HG03469 (cell line): ENCODE measurements around the gene KLF15.

ENCODE experiments used
- ATAC-seq: cut with Tn5 transposase; IDR thresholded peaks from one replicate; pipeline ENCODE4 v1.9.1; 2021; ENCODE audit warnings: mild to moderate bottlenecking, moderate library complexity, moderate number of reproducible peaks; ENCODE audit not compliant: unreplicated experiment

Gene KLF15

GRCh38 chr3:126322181-126322967, 34.8 kb downstream of the KLF15 start:
- ATAC-seq, result no peak

- no peak for ATAC-seq
Observed at GRCh38 chr3:126321490-126321889, 35.7 kb downstream of the KLF15 start.

DNA sequence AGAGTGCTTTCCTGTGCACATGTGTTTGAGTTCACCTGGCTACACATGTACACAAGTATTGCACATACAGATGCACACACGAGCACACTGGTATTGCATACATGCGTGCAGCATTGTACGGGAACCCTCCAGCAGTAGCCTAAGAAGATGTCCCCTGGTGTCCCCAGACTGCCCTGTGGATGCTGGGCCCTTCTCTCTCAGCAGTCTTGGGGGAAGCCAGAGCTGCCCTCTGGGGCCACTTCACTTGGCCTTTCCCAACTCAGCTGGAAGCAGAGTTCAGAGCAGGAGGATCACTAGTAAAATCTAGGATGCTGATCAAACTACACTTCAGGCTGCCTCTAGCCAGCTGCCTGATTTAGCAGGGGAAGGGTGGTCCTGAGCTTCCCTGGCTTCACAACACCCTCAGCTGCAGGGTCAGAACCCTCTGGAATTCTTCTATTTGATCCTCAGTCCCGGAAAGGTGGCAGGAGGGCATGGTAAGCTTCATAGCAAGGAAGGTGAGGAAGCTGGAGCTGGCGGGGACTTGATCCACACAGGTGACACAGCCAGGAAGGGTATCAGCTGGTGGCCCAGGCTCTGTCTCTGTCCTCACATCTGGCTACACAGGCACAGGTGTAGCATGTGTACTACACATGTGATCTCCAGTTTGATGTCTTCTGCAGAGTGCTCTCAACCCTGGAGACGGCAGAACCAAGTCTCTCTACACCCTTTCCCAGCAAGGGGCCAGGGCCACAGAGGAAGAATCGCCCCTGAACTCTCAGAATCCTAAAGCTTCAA, 36.5 kb downstream of the KLF15 start:
- ATAC-seq, result no peak

- ATAC-seq, result no peak
Observed at GRCh38 chr3:126319701-126320295, 37.4 kb downstream of the KLF15 start.

- ATAC-seq, result no peak
Observed at GRCh38 chr3:126317029-126317996, 39.9 kb downstream of the KLF15 start.

GRCh38 chr3:126316501-126316939, 40.7 kb downstream of the KLF15 start:
- ATAC-seq, result no peak

DNA sequence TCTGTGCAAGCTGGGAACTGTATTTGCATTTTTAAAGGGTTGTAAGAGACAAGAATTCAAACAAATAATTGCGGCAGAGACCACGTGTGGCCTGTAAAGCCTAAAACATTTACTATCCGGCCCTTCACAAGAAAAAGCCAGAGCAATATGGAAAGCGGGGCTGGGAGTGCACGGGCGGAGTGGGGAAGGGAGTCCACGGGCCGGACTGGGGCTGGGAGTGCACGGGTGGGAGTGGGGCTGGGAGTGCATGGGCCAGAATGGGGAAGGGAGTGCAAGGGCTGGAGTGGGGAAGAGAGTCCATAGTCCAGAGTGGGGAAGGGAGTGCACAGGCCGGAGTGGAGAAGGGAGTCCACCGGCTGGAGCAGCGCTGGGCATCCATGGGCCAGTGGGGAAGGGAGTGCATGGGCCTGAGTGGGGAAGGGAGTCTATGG, 41.2 kb downstream of the KLF15 start:
- no peak for ATAC-seq

- ATAC-seq, result no peak
Observed at GRCh38 chr3:126314790-126315658, 42.2 kb downstream of the KLF15 start.

- no peak for ATAC-seq
Observed at GRCh38 chr3:126314305-126314789, 42.9 kb downstream of the KLF15 start.

GRCh38 chr3:126313580-126314304, 43.5 kb downstream of the KLF15 start:
- ATAC-seq, result no peak

DNA sequence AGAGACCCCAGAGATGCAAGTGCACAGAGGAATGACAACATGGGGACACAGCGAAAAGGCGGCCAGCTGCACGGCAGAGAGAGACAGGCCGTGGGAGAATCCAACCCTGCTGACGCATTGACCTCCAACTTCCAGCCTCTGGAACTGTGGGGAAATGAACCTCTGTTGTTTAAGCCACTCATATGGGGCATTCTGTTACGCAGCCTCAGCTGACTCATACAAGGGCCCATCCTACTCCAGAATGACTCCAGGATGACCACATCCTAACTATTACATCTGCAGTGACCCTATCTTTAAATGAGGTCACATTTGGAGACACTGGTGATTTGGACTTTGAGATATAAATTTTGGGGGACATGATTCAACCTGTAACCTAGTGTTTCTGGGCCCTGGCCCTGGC, 44.0 kb downstream of the KLF15 start:
- no peak for ATAC-seq

DNA sequence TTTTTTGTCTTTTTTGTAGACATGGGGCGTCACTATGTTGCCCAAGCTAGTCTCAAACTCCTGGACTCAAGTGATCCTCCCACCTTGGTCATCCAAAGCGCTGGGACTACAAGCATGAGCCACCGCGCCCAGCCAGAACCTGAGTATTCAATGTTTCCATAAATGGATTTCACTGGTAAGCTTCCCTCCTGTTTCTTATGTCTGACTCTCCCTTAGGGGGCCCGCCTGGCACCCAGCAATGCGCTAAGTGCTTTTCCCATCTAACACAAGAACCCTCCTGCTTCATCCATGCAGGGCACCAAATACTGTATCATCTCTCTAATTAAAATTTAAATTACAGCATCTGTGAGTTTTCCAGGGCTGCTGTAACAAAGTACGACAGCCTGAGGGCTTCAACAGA, 44.9 kb downstream of the KLF15 start:
- ATAC-seq, result no peak

GRCh38 chr3:126311338-126311978, 45.8 kb downstream of the KLF15 start:
- ATAC-seq, result no peak

- no peak for ATAC-seq
Observed at GRCh38 chr3:126310816-126311215, 46.4 kb downstream of the KLF15 start.

DNA sequence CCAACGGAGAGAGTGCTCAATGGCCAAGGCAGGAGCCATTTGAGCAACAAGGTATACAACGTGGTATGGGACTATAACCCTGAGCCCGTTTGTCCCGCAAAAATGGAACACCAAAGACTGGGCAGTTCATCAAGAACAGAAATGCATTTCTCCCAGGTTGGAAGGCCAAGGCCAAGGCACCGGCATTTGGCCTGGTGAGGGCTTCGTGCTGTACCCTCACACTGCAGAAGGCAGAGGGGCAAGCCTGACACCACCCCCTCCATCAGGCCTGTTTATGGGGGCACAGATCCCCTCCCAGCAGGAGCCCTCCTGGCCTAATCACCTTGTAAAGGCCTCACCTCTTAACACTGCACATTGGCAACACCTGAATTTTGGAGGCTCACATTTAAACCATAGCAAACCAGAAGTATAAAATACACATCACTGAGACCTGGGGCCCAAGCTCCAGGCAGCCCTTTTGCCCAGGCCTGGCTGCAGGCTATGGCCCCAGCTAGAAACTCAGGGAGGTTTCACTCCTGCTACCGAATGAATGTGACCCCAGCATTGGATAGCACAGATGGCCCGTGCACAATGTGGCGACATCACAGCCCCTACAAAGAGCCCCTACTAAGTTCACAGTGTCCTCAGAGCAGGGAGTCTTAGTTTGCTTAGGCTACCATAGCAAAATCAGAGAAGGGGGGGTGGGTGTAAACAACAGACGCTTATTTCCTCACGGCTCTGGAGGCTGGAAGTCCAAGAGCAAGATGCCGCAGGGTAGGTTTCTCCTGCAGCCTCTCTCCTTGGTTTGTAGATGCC, 47.1 kb downstream of the KLF15 start:
- no peak for ATAC-seq

DNA sequence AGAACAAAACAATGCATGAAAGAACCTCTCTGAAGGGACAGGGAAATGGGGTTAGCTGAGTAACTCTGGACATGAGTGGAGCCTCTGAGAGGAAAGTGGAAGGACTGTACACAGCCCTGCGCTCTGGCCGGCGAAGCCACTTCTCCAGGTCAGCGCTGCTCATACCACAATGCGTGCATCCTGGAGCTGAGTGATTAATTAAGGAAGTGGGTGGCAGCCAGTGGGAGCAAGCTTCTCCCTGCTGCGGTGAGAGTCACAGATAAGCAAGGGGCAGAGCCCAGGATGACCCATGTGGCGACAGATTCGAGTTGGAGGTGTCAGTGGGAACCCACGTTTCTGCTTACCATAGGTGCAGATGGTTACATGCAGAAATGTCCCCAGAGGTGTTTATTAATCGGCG, 48.0 kb downstream of the KLF15 start:
- ATAC-seq, result no peak

DNA sequence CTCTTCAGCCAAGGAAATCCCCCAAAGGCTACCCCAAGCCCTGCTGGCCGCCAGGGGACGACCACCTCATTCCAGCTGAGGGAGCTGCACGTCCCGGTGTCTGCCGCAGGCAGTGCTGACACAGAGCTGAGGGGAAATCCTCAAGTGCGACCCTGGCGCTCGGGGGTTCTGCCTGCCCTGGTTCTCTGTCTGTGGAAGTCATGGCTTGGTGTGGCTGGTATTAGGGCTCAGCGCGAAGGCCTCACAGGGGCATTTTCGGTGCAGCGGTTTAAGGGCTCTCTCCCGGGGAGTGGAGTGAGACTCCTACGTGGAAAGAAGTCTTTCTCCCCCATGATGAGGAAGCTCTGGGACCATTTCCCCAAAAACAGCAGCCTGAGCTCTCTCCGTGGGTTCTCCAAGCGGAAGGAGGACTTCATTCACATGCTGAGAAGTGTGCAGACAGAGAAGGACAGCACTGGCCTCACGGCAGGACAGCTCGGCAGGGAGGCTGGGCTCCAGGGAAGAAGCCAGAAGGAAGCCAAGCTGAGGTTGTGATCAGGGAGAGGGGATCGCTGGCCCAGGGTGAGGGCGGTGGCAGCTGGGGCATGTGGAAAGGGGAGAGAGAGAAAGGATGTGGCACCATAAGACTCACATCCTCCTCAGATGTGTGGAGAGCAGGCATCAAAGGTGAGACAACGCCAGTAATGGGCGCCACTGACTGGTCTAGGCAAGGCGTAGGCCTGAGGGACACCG, 48.6 kb downstream of the KLF15 start:
- no peak for ATAC-seq
